B cell (primary cell): Measurements from ENCODE around the gene LRRC25. TPM values are rescaled to one million over a fixed set of nuclear protein-coding genes. Genes with fewer than 3 reads are reported as not detected.

Experiments used
- ATAC-seq: fragments of 200-7000 bp; cut with Tn5 transposase; one replicate; pipeline ENCODE4 v1.10.0; 2021; ENCODE audit warnings: low read depth, mild to moderate bottlenecking, moderate number of reproducible peaks, moderate library complexity
- CTCF ChIA-PET: fragments of 350-600 bp; sonication (Branson Sonifier 250); formaldehyde crosslinking; loops from one replicate; lab custom pipeline; 2021; ENCODE audit warnings: antibody characterized with exemption, inconsistent platforms; lab: Charles Lee
- POLR2A ChIA-PET: fragments of 350-600 bp; sonication (Branson Sonifier 250); formaldehyde crosslinking; loops from one replicate; lab custom pipeline; 2021; ENCODE audit warnings: antibody characterized with exemption; lab: Charles Lee
- DNase-seq: peaks from one replicate; pipeline ENCODE4 v3.0.0; 2013
- H2AFZ ChIP-seq: 2 replicates; pipeline ENCODE4 v1.6.1; 2012; ENCODE audit warnings: mild to moderate bottlenecking, low read depth, low read length; ENCODE audit not compliant: insufficient read depth, poor library complexity, severe bottlenecking
- H3K27ac ChIP-seq, 2 donors: 1 replicate in 1 of 2; 2 replicates in 1 of 2; pipeline ENCODE4 v1.5.1; 2012 to 2013; ENCODE audit warnings: low read length in 2 of 2, mild to moderate bottlenecking in 2 of 2, moderate library complexity in 1 of 2
- H3K27me3 ChIP-seq, 4 experiments: fragments of 200-600 bp in 1 of 4; sonication (generic) in 1 of 4; replicated peaks in 1 of 4; 1 replicate in 2 of 4; 2 replicates in 2 of 4; pipeline versions ENCODE4 v1.6.1 to v1.7.0; 2013 to 2016; ENCODE audit warnings: low read length in 3 of 4, mild to moderate bottlenecking in 2 of 4, mixed read lengths in 1 of 4, moderate library complexity in 1 of 4; ENCODE audit not compliant: insufficient read depth in 4 of 4, control insufficient read depth in 3 of 4; ENCODE audit errors: control extremely low read depth in 1 of 4
- H3K36me3 ChIP-seq, 2 experiments: replicated peaks in 1 of 2; 1 replicate in 1 of 2; 2 replicates in 1 of 2; pipeline versions ENCODE4 v1.6.1 to v1.7.1; 2013; ENCODE audit warnings: low read length in 1 of 2; ENCODE audit not compliant: insufficient read depth in 2 of 2, control insufficient read depth in 1 of 2; ENCODE audit errors: control extremely low read depth in 1 of 2, extremely low read depth in 1 of 2
- H3K4me1 ChIP-seq, 2 donors: fragments of 200-600 bp in 1 of 2; sonication (generic) in 1 of 2; 1 replicate in 1 of 2; 2 replicates in 1 of 2; pipeline versions ENCODE4 v1.5.1 to v1.6.1; 2013 to 2017; ENCODE audit warnings: low read length in 2 of 2; ENCODE audit not compliant: control insufficient read depth in 2 of 2, insufficient read depth in 2 of 2
- H3K4me2 ChIP-seq: replicated peaks from 2 replicates; pipeline ENCODE3; 2012; ENCODE audit warnings: mild to moderate bottlenecking, low read depth, low read length; ENCODE audit not compliant: poor library complexity, severe bottlenecking
- H3K4me3 ChIP-seq, 5 experiments: fragments of 200-600 bp in 1 of 5; sonication (generic) in 1 of 5; 1 replicate in 3 of 5; 2 replicates in 2 of 5; pipeline versions ENCODE4 v1.5.1 to v1.7.0; 2011 to 2016; ENCODE audit warnings: low read length in 4 of 5, mild to moderate bottlenecking in 4 of 5, low read depth in 2 of 5, control low read depth in 1 of 5, moderate library complexity in 1 of 5; ENCODE audit not compliant: insufficient read depth in 1 of 5; ENCODE audit errors: control extremely low read depth in 1 of 5, extremely low read depth in 1 of 5
- H3K79me2 ChIP-seq: fragments of 200-600 bp; sonication (generic); one replicate; pipeline ENCODE4 v1.6.0; 2016; ENCODE audit warnings: low read length; ENCODE audit not compliant: control insufficient read depth, insufficient read depth
- H3K9ac ChIP-seq: fragments of 200-600 bp; sonication (generic); 2 replicates; pipeline ENCODE4 v1.6.1; 2017; ENCODE audit warnings: mild to moderate bottlenecking, low read length, moderate library complexity
- H3K9me3 ChIP-seq, 3 donors: one replicate each; pipeline versions ENCODE4 v1.6.1 to v1.7.1; 2013; ENCODE audit warnings: low read length in 2 of 3; ENCODE audit not compliant: control insufficient read depth in 2 of 3, insufficient read depth in 1 of 3; ENCODE audit errors: control extremely low read depth in 1 of 3
- H4K20me1 ChIP-seq: 2 replicates; pipeline ENCODE4 v1.6.0; 2012; ENCODE audit warnings: mild to moderate bottlenecking, low read length; ENCODE audit not compliant: insufficient read depth, control insufficient read depth, poor library complexity, severe bottlenecking
- H3K27ac Mint-ChIP-seq: one replicate; pipeline ENCODE4 v1.8.0; 2021; ENCODE audit warnings: mixed read lengths
- H3K27me3 Mint-ChIP-seq: one replicate; pipeline ENCODE4 v1.8.0; 2021; ENCODE audit warnings: mixed read lengths
- H3K4me1 Mint-ChIP-seq: one replicate; pipeline ENCODE4 v1.8.0; 2021; ENCODE audit warnings: mixed read lengths
- H3K4me3 Mint-ChIP-seq: one replicate; pipeline ENCODE4 v1.8.0; 2021; ENCODE audit warnings: mixed read lengths
- H3K9me3 Mint-ChIP-seq: one replicate; pipeline ENCODE4 v1.8.0; 2022; ENCODE audit warnings: mixed read lengths; ENCODE audit not compliant: insufficient read depth
- CTCF ChIP-seq: fragments of 200-600 bp; IDR thresholded peaks from one replicate; pipeline ENCODE4 v1.8.0; 2022; ENCODE audit warnings: antibody characterized with exemption, mild to moderate bottlenecking
- EZH2 ChIP-seq: IDR thresholded peaks from 2 replicates; pipeline ENCODE4 v1.6.1; 2012; ENCODE audit warnings: borderline replicate concordance, low read depth, mild to moderate bottlenecking, moderate library complexity, low read length; ENCODE audit not compliant: insufficient read depth, poor library complexity, severe bottlenecking
- WGBS: methylation state at CpG from one replicate; pipeline ENCODE4 v1.1.5; 2013; ENCODE audit warnings: missing lambda C conversion rate; ENCODE audit not compliant: insufficient coverage; 5-methylcytosine and 5-hydroxymethylcytosine counted together
- intact Hi-C: fragments of 100-400 bp; cut with micrococcal nuclease; formaldehyde crosslinking; loops from one replicate; pipeline ENCODE4 v1.10.0; 2022
- polyA plus RNA-seq: library from polyadenylated mRNA; depleted of rRNA; stranded (reverse); fragments of >200 nt; gene quantifications from 2 replicates; pipeline ENCODE4 v1.2.3, GENCODE V29; 2012
- total RNA-seq, 2 donors: library from RNA; stranded (reverse); fragments of 120-200 nt in 1 of 2; gene quantifications; 1 replicate in 1 of 2; 2 replicates in 1 of 2; pipeline versions ENCODE4 v1.2.3 to v1.2.4, GENCODE V29; 2013 to 2022

LRRC25 gene
- total and polyA plus RNA-seq, 2 donors (not counting 1 experiment from before 2014, with no cell fraction given), result 2.4 to 5.7 TPM

GRCh38 chr19:18428787-18429674 is 31.6 kb upstream of the LRRC25 start:
- Histone ChIP-seq H3K27ac (peak overlapping the region; percentile 85 to 89), H3K9ac (peak overlapping the region; percentile 69), H3K36me3 (no peaks in the 10 kb centered on the region), H3K4me3 (peak overlapping the region in 4 of 5 experiments; percentile 54 to 61 (median 58)), H3K9me3 (no peaks in the 10 kb centered on the region), H3K27me3 (no peaks in the 10 kb centered on the region), H4K20me1 (peaks cover 8% of the 10 kb centered on the region), H3K79me2 (peaks cover 10% of the 10 kb centered on the region), H3K4me2 (peak overlapping the region; percentile 89), H2AFZ (peak overlapping the region; percentile 42), H3K4me1 (peaks cover 24 to 39% of the 10 kb centered on the region in 2 donors)
- POLR2A ChIA-PET, result interaction anchor here (0.6 to 2.1 kb wide), 8 partner anchors 9 to 570 kb away, joined by 3 to 15 read pairs (median 4); partner anchors contain the start of genes MPV17L2 and SSBP4
- Mint-ChIP-seq H3K4me3 (peak overlapping the region; percentile 78), H3K4me1 (peaks cover 21% of the 10 kb centered on the region), H3K27ac (peak overlapping the region; percentile 86), H3K27me3 (no peaks in the 10 kb centered on the region), H3K9me3 (no peaks in the 10 kb centered on the region)
- ATAC-seq, result peak; percentile 81
- DNase-seq, result peak; percentile 96
- no peak for TF ChIP-seq EZH2
- no peak for TF ChIP-seq CTCF
- intact Hi-C loops, result loop anchor here (1.0 kb wide), 3 partner anchors 8 to 490 kb away; partner anchors contain the start of genes COPE, DDX49 and SSBP4
- WGBS, result 1% methylated on average over 67 of the region's 77 CpGs
- CTCF ChIA-PET, result interaction anchor here (1.0 to 1.4 kb wide), 2 partner anchors 10 to 32 kb away, joined by 3 to 5 read pairs; partner anchors contain the start of gene SSBP4
